ENCODE measurements around the gene AIPL1.

AIPL1 gene

DNA sequence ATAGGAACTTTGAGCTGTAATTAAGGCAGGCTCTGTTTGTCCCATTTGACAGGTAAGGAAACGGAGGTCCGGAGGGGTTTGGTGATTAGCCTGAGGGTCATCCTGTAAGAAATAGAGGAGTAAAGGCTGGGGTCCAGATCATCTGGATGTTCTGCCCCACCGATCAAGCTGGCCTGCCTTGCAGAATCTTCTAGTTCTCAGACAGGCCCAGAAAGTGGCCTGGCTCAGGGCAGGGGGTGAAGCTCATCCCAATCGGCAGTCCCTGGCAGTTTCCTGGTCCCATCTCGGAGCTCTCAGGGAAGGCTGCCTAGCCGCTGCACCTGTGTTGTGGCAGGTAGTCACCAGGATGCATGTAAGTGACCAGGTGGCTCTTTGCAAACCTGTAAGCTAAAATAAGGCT, 13.6 kb upstream of the AIPL1 start:
- DNase-seq: no peak

GRCh38 chr17:6446516-6447100, 11.7 kb upstream of the AIPL1 start:
- DNase-seq: no peak

DNA sequence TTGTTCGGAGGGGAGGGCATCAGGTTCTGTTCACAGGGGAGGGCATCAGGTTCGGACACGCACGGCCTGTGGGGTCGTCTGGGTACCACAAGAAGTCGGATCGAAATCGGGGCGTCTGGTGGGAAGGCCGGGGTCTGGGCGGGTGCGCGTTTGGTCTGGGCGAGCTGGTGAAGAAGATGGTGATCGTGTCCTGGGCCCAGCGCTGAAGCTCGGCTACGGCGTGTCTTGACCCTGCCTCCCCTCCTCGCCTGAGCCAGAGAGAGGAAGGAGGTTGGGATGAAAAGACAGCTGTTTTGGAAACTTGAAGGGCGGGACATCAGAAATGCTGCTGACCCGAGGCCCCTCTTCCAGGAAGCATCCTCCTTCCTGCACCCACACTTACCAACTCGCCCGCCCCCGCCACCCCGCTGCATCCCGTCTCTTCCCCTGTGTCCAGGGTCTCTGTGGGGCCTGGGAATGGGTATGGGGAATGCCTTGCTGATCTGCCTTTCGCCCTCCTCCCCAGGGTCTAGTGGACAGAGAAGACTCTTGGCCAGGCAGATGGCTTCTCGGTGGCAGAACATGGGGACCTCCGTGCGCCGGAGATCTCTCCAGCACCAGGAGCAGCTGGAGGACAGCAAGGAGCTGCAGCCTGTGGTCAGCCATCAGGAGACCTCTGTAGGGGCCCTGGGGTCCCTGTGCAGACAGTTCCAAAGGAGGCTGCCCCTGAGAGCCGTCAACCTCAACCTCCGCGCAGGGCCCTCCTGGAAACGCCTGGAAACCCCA, 9.8 kb upstream of the AIPL1 start:
- no peak for DNase-seq

DNA sequence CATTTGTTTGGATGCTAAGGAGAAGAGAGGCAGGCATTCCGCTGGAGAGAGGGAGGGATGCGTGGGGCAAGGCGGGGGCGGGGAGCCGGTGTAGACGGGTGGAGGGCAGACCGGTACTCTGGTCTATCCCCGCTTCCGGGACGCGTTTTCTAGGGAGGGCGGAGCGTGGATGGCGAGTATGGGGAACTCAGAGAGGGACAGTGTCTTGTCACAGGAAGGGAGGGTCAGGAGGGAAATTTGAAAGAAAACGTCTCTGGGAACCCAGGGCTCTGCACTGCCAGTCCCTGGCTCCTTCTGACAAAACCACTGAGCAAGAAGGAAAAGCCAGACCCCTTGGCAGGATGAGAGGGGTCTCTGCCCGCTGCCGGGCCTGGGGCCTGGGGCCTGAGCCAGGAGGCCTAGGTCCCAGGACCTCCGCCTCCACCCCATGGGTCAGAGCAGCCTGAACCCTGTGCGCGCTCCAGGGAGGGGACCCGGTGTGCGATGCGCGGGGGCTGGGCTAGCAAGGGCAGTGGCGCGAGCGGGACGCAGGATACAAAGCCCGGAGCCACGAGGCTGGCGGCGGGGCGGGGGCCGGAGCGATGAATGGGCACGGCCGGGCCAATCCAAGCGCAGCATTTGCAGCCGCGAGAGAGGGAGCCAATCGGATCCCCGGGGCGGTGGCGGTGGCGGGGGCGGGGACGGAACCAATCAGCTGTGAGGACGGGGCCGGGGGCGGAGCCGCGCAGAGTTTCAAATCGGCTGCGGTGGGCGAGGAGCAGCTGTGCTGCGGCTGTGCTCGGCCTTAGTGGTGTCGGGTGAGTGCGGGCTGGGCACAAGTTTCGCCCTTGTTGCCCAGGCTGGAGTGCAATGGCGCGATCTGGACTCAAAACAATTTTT, 9.0 kb upstream of the AIPL1 start, which contains the start of gene PIMREG:
Gene PIMREG, plus strand, starts transcription at position 764 of the 879 bp plus-strand sequence. CDS start 656 bp downstream, outside the sequence.
- DNase-seq: no peak

- no peak for DNase-seq
These were observed 7.9 kb upstream of the AIPL1 start for GRCh38 chr17:6442775-6443174.

DNA sequence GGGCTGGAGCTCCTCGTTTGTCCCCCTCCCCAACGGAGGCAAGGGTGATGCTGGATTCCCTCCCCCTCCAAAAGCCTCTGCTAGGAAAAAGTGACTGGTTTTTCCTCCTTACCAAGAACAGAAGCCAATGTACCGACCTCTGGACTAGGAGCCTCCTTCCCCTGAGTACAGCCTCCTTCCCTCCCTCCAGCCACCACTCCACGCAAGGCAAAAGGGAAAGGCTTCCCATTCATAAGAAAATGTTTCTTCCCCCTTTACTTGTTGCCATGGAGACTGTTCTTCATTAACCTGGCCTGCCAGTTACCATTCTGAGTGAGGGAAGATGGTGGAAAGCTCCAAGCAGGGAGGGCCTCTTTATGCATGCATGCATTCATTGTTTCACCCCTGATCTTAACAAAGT, 5.0 kb upstream of the AIPL1 start:
- no peak for DNase-seq

DNA sequence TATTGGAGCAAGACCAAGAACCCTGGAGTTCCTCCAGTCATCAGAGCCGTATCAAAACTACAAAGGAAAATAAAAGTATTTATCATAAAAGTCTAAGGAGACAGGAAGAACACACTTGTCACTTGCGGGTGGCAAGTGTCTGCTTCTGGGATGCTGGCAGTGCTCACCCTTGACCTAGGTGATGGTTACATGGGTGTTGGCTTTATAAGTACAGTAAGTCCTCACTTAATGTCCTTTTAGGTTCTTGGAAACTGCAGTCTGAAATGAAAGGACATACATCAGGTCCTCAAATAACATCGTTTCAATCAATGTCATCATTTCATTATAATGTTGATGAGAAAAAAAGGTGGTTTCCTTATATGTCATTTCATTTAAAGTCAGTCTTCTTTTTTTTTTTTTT, 3.0 kb upstream of the AIPL1 start:
- DNase-seq: no peak

GRCh38 chr17:6437466-6437865, 2.5 kb upstream of the AIPL1 start:
- DNase-seq: no peak

DNA sequence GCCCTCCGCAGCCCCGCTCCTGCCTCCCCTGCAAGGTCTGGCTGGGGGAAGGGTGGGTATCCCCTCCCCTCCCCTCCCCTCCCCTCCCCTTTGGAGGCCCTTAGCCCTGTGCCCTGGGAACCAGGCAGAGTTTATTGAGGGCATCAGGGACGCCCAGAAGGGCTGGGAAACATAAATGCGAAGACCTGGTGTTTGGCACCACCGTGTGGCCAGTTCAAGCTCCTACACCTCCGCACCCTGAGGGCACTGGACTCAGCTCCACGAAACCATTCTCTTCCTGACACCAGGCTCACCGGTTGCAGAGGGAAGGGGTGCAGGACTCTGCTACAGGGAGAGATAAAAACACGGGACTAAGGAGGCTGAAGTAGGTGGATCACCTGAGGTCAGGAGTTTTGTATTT, 1.0 kb upstream of the AIPL1 start:
- no peak for DNase-seq

GRCh38 chr17:6430769-6431168, 4.2 kb downstream of the AIPL1 start:
- no peak for DNase-seq

GRCh38 chr17:6429266-6429665, 5.7 kb downstream of the AIPL1 start:
- no peak for DNase-seq

DNA sequence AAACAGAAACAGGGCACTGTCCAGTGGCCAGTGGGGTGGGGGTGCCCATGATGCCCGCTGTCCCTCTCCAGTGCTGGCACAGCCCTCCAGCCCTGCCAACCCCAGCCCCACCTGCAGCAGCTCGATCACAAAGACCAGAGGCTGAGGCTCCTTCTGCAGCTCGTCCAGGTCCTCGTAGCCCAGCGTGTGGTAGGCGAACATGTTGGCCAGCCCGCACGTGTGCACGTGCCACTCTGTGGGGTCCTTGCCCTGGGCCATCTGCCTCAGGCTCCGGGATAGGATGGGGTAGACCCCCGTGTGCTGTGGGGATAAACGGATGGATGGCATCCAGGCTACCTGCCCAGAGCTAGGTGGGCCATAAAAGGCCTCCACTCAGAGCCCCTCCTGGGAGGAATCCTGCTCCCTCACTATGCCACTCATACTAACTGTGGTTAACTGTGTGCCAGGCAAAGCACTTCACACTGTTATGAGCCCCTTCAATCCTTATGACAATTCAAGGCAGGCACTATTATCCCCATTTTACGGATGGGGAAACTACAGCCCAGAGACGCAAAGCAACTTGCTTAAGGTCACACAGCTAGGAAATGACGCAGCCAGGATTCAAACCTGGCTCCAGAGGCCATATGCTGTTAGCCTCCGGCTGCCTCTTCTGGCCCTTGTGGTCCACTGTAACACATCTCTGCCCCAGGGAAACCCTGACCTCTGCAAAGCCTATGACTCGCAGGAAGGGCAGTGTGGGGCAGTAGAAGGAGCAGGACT, 6.5 kb downstream of the AIPL1 start:
- no peak for DNase-seq

- DNase-seq: peak; percentile 20
These were observed 7.6 kb downstream of the AIPL1 start for GRCh38 chr17:6427279-6427781.

DNA sequence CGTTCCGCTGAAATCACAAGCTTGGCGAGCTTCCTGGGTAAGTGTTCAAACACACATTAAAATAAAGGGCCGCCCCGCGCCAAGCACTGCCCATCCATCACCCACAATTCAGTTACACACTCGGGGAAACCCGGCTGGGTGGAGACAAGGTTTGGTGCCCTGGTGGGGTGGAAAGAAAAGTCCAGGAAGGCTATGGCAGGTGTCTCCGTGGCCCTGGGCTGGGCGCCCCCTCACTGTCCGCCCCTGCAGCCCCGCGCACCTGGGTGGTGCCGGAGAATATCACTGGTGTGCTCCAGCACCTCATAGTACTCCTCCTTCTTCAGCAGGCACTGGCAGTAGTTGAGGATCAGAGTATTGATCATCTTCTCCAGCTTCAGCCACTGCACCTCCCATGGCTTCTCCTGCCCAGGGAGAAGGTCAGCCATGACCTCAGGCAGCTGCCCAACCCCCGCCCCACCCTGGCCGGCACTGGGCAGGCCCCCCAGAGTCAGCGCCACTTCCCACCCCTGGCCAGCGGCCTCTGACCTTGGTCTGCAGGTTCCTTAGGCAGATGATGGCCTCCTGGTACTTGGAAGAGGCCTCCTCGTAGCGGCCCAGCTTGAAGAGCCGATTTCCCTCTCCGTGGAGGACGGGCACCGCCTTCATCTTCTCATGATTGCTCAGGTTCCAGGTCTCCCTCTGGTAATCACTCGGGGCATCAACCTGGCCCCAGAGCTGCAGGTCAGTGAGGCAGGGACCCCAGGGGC, 8.4 kb downstream of the AIPL1 start:
- DNase-seq: no peak

GRCh38 chr17:6425407-6425806, 9.5 kb downstream of the AIPL1 start:
- no peak for DNase-seq

DNA sequence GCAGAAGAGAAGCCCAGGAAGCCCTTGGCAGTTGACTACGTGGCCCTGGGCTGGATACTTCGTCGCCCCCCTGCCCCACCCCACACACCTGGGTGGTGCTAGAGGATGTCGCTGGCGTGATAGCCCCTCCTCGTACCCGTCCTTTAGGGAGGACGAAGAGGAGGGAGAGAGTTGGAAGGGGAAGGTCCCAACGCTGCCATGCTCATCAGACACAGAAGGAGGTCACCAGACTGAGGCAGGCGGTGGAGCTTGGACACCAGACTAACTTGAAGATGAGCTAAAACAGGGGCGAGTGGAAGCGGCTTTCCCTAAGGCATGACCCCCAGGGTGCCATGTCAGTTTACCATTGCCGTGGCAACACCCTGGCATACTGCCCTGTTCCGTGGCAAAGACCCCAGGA, 11.0 kb downstream of the AIPL1 start:
- no peak for DNase-seq

- DNase-seq: no peak
These were observed 12.2 kb downstream of the AIPL1 start for GRCh38 chr17:6422654-6423241.

DNA sequence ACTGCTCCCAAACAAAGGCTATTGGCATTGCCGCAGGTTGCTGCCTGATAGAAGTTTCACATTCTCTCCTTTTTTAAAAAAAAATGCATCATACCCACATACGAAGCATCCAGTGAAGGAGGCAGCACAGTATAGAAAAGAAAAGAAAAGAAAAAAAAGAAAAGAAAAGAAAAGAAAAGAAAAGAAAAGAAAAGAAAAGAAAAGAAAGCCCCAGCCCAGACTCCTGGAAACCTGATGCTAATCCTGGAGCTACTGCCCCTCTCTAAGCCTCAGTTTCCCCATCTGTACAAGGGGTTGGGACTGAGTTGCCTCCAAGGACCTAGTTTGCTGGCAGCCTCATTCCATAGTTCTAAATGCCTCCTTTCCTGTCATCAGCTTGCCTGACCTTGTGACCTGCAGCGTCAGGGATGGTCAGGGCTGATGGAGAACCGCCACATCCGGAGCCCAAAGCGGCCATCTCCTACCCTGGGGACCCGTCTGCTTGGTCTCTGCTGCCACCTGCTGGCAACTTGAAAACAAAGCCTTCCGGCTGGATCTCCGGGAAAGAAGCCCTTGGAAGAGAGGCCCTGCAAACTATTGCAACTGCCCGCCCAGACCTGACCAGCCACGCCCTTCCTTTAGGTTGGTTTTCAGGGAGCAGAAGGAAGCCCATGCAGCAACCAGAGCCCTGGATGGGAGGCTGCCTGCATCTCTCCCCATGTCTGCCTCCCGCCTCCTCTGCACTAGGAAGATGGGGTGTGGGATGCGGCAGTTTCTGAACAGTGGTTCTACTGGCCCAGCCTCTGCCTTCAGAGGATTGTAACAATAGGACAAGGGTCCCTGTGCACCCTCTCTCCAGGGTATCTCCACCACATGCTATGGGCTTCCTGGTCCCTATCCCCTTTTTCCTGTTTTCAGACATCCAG, 13.0 kb downstream of the AIPL1 start:
- no peak for DNase-seq

DNA sequence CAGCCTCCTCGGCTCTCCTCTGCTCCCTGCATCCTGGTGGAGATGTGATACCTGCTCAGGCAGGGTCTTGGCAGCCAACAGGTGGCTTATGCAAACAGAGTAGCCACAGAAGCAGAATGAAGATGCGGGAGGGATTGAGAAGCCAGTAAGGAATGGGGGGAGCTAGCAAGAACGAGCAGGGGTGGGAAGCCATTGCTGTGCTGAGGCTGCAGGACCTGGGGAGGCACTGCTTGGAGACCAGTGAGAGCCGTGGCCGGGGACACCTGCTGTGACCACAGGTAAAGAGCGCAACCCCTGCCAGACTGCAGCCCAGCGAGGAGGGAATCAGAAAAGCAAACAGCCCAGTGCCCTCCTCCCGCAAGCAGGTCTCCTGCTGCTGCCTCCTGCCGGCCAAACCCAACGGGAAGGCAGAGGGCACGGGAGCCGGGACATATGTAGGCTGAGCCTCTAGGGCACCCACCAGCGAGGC, 14.7 kb downstream of the AIPL1 start:
- no peak for DNase-seq

GRCh38 chr17:6415616-6416015, 19.3 kb downstream of the AIPL1 start:
- DNase-seq: no peak
